ENCODE measurements around the gene KCNC2.

The KCNC2 gene

GRCh38 chr12:75065482-75065881, 144.2 kb downstream of the KCNC2 start:
- H3K4me3 ChIP-seq (ENCODE audit: low read depth, low read length): no peak overlapping the region

- no peak overlapping the region for H3K4me3 ChIP-seq (ENCODE audit: low read depth, low read length)
Observed at GRCh38 chr12:75062691-75063090, 146.9 kb downstream of the KCNC2 start.

GRCh38 chr12:75058228-75058627, 151.4 kb downstream of the KCNC2 start:
- H3K4me3 ChIP-seq (ENCODE audit: low read depth, low read length): no peak overlapping the region

GRCh38 chr12:75048767-75049166, 160.9 kb downstream of the KCNC2 start:
- H3K4me3 ChIP-seq (ENCODE audit: low read depth, low read length): no peak overlapping the region

GRCh38 chr12:75047885-75048525, 161.6 kb downstream of the KCNC2 start:
- no peak overlapping the region for H3K4me3 ChIP-seq (ENCODE audit: low read depth, low read length)

GRCh38 chr12:75042125-75042524, 167.5 kb downstream of the KCNC2 start:
- no peak overlapping the region for H3K4me3 ChIP-seq (ENCODE audit: low read depth, low read length)

- no peak overlapping the region for H3K4me3 ChIP-seq (ENCODE audit: low read depth, low read length)
Observed at GRCh38 chr12:75041472-75041871, 168.2 kb downstream of the KCNC2 start.

GRCh38 chr12:75020068-75020557, 189.5 kb downstream of the KCNC2 start:
- H3K4me3 ChIP-seq (ENCODE audit: low read depth, low read length): no peak overlapping the region

GRCh38 chr12:75011120-75011519, 198.5 kb downstream of the KCNC2 start:
- H3K4me3 ChIP-seq (ENCODE audit: low read depth, low read length): no peak overlapping the region

GRCh38 chr12:75007133-75007532, 202.5 kb downstream of the KCNC2 start:
- no peak overlapping the region for H3K4me3 ChIP-seq (ENCODE audit: low read depth, low read length)

- H3K4me3 ChIP-seq (ENCODE audit: low read depth, low read length): no peak overlapping the region
Observed at GRCh38 chr12:75000120-75000519, 209.5 kb downstream of the KCNC2 start.

- no peak overlapping the region for H3K4me3 ChIP-seq (ENCODE audit: low read depth, low read length)
Observed at GRCh38 chr12:74999474-74999873, 210.2 kb downstream of the KCNC2 start.
